C4-2B (cell line): ENCODE results near the gene PKD2.

ENCODE experiments used
- H3K27ac ChIP-seq: fragments of 450-650 bp; 2 replicates; pipeline ENCODE4 v1.5.1; 2017
- ZFX ChIP-seq: fragments of 450-650 bp; IDR thresholded peaks from 2 replicates; pipeline ENCODE4 v1.6.1; 2017
- TF ChIP-seq, protein P1 (sequence below): fragments of 450-650 bp; conservative IDR thresholded peaks from 2 replicates; pipeline ENCODE4 v1.5.1; 2017; ENCODE audit warnings: mild to moderate bottlenecking

The PKD2 gene

DNA sequence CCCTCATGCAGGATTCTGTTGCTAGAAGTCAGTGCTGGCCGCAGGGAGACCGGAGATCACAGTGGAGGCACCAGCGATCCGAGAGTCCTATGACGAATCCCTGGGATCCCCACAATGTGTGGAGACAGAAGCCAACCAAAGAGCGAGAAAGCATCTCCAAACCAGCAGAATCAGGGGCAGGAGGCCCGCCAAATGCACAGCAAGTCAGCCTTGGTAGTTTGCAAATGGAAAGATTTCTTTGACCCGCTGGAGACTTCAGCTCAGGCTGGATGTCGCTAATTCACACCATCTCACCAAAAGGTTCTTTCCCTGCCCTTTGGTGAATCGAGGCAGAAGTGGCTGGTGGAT, 505 bp upstream of the PKD2 start:
- H3K27ac ChIP-seq = peak overlapping the region; percentile 51; the same call in 1 of the 2 replicates
- TF ChIP-seq ZFX = no peak
- TF ChIP-seq, protein P1, sequence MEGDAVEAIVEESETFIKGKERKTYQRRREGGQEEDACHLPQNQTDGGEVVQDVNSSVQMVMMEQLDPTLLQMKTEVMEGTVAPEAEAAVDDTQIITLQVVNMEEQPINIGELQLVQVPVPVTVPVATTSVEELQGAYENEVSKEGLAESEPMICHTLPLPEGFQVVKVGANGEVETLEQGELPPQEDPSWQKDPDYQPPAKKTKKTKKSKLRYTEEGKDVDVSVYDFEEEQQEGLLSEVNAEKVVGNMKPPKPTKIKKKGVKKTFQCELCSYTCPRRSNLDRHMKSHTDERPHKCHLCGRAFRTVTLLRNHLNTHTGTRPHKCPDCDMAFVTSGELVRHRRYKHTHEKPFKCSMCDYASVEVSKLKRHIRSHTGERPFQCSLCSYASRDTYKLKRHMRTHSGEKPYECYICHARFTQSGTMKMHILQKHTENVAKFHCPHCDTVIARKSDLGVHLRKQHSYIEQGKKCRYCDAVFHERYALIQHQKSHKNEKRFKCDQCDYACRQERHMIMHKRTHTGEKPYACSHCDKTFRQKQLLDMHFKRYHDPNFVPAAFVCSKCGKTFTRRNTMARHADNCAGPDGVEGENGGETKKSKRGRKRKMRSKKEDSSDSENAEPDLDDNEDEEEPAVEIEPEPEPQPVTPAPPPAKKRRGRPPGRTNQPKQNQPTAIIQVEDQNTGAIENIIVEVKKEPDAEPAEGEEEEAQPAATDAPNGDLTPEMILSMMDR = no peak

DNA sequence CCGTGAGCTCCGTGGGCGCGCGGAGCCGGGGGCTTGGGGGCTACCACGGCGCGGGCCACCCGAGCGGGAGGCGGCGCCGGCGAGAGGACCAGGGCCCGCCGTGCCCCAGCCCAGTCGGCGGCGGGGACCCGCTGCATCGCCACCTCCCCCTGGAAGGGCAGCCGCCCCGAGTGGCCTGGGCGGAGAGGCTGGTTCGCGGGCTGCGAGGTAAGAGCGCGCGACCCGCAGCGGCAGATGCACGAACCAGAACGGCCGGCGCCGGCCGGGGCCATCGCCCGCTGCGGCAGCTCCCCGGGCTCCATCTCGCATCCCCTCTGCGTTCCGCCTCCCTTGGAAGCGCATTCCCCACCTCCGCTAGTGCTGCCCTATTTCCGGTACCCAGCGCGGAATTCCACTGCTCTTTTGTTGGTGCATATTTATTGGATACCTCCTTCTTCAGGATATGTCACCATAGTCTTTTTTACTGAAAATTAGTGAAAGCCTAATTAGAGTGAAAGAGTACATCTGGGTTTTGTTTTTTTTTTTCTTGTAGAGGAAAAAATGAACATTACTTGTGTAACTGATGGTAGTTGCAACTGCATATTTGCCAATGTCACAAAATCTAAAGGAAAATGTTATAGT, 797 bp downstream of the PKD2 start:
- TF ChIP-seq, protein P1 = no peak
- TF ChIP-seq ZFX = no peak; the same call in 1 of the 2 replicates
- peak overlapping the region; percentile 51 for H3K27ac ChIP-seq

DNA sequence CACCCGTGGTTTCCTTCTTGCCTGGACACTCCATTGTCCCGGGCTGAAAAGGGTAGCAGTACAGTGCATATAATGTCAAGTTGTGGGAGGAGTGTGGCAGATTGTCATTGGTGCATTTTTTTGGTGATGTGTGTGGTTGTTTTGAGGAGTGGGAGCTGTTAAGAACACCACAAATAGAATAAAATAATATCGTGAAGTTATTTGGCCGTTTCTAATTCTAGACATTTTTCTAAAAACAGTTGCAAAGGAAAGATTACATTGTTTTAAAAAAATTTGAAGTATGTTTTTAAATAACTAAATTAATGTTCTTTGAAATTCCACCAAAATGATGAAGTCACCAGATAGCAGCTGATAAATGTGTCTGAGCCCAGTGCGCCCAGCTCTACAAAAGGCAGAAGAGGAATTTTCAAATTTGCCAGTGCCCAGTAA, 1.3 kb downstream of the PKD2 start:
- no peak overlapping the region for H3K27ac ChIP-seq
- TF ChIP-seq, protein P1 = no peak
- no peak for TF ChIP-seq ZFX

GRCh38 chr4:88009871-88010270, 2.4 kb downstream of the PKD2 start:
- TF ChIP-seq, protein P1 = no peak
- TF ChIP-seq ZFX = no peak

DNA sequence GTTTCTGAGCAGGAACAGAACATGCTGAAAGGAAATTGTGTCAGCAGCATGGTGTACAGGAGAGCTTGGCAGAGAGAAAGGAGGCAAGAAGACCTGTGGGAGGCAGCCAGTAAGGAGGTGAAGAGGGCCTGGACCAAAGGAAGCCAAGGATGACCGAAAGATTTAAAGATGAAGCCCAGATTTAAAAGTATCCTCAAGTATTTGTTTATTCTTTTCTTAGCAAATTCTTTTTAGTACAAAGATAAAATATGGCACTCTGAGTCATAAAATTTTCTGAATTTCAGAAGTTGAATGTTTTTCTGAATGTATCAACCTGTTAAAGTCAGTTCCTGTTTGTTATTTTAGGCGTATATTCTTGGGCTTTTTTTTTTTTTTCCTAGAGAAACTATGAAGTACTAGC, 3.5 kb downstream of the PKD2 start:
- no peak overlapping the region for H3K27ac ChIP-seq
- TF ChIP-seq ZFX = no peak
- TF ChIP-seq, protein P1 = no peak

More at GRCh38 chr4:88009871-88010270, 2.4 kb downstream of the PKD2 start:
- H3K27ac ChIP-seq = no peak overlapping the region

DNA sequence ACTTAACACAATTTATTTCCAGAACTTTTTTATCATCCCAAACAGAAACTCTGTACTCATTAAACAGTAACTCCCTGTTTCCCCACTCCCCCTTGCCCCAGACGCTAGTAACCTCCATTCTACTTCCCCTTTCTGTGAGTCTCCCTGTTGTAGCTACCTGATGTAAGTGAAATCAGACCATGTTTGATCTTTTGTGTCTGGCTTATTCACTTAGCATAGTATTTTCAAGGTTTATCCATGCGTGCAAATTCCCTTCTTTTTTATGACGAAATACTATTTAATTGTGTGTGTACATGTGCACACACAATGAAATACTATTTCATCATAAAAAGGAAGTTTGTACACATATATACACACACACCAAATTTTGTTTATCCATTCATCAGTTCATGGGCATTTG, 5.2 kb downstream of the PKD2 start:
- TF ChIP-seq ZFX = no peak
- TF ChIP-seq, protein P1 = no peak
- H3K27ac ChIP-seq = no peak overlapping the region

DNA sequence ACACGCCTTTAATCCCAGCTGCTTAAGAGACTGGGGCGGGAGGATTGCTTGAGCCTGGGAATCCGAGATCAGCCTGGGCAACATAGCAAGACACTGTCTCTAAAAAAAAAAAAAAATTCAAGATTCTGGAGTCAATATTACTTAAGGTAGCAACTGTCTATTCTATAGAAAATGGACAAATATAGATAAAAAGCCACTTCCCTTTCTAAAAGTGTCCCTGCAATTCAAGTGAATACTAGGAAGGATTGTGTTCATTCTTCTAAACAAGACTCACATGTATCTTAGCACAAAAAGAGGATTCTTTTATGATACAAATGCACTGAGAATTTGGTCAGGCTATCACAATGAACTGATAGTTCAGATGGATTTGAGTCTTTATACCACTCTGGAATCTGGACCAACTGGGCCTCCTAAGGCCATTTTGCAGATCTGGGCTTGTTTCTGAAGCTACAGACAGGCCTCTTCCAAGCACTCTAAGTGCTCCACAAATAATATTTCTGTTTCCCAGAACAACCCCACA, 7.0 kb downstream of the PKD2 start:
- no peak overlapping the region for H3K27ac ChIP-seq
- TF ChIP-seq, protein P1 = no peak
- no peak for TF ChIP-seq ZFX
